Muscle layer of colon (tissue), 2 donors: Measurements from ENCODE around the gene C1QTNF7.
A peak's percentile ranks its signal among the peaks of the same experiment; 100 is the strongest.

Experiments
- H3K27ac ChIP-seq: one replicate; pipeline ENCODE4 v1.7.0; 2013; ENCODE audit warnings: low read depth, mild to moderate bottlenecking, low read length, moderate library complexity
- H3K27me3 ChIP-seq, 2 donors: one replicate each; pipeline ENCODE4 v1.7.0; 2013; ENCODE audit warnings: low read length in 2 of 2, mild to moderate bottlenecking in 2 of 2; ENCODE audit not compliant: insufficient read depth in 2 of 2, control insufficient read depth in 1 of 2
- H3K36me3 ChIP-seq: one replicate; pipeline ENCODE4 v1.7.0; 2013; ENCODE audit warnings: mild to moderate bottlenecking, low read length; ENCODE audit not compliant: insufficient read depth
- H3K4me1 ChIP-seq: one replicate; pipeline ENCODE4 v1.7.0; 2013; ENCODE audit warnings: mild to moderate bottlenecking, low read length; ENCODE audit not compliant: insufficient read depth
- H3K4me3 ChIP-seq, 2 donors: one replicate each; pipeline ENCODE4 v1.7.0; 2013; ENCODE audit warnings: low read length in 2 of 2, low read depth in 1 of 2, mild to moderate bottlenecking in 1 of 2, moderate library complexity in 1 of 2
- H3K9ac ChIP-seq: one replicate; pipeline ENCODE4 v1.7.0; 2013; ENCODE audit warnings: low read length
- H3K9me3 ChIP-seq: one replicate; pipeline ENCODE4 v1.7.0; 2013; ENCODE audit warnings: mild to moderate bottlenecking, low read length
- donor health status: abdominal sarcoma.
- donor health status: Adenocarcinoma of cecum.

Gene C1QTNF7

GRCh38 chr4:15398001-15398400, 29.8 kb upstream of the C1QTNF7 start:
- Histone ChIP-seq H3K4me1 (peaks cover 40% of the 10 kb centered on the region), H3K27ac (no peak overlapping the region), H3K36me3 (no peaks in the 10 kb centered on the region), H3K9ac (no peak overlapping the region), H3K27me3 (no peaks in the 10 kb centered on the region), H3K4me3 (no peak overlapping the region), H3K9me3 (no peaks in the 10 kb centered on the region)

GRCh38 chr4:15398732-15399131, 29.1 kb upstream of the C1QTNF7 start:
- no peaks in the 10 kb centered on the region for H3K27me3 ChIP-seq
- H3K36me3 ChIP-seq, result no peaks in the 10 kb centered on the region
- no peak overlapping the region for H3K27ac ChIP-seq
- no peak overlapping the region for H3K9ac ChIP-seq
- no peak overlapping the region for H3K4me3 ChIP-seq
- H3K9me3 ChIP-seq, result no peaks in the 10 kb centered on the region
- H3K4me1 ChIP-seq, result peaks cover 46% of the 10 kb centered on the region

GRCh38 chr4:15400226-15400625, 27.6 kb upstream of the C1QTNF7 start:
- peaks cover 43% of the 10 kb centered on the region for H3K4me1 ChIP-seq

GRCh38 chr4:15400981-15401671, 26.7 kb upstream of the C1QTNF7 start:
- Histone ChIP-seq H3K9ac (no peak overlapping the region), H3K4me3 (no peak overlapping the region), H3K4me1 (peaks cover 39% of the 10 kb centered on the region), H3K36me3 (no peaks in the 10 kb centered on the region), H3K9me3 (no peaks in the 10 kb centered on the region), H3K27ac (peak overlapping the region; percentile 43), H3K27me3 (no peaks in the 10 kb centered on the region)

More at GRCh38 chr4:15400226-15400625, 27.6 kb upstream of the C1QTNF7 start:
- Histone ChIP-seq H3K27me3 (no peaks in the 10 kb centered on the region), H3K9me3 (no peaks in the 10 kb centered on the region), H3K27ac (peak overlapping the region; percentile 27), H3K36me3 (no peaks in the 10 kb centered on the region), H3K9ac (no peak overlapping the region), H3K4me3 (no peak overlapping the region)

GRCh38 chr4:15402146-15402545, 25.7 kb upstream of the C1QTNF7 start:
- Histone ChIP-seq H3K27me3 (no peaks in the 10 kb centered on the region), H3K36me3 (no peaks in the 10 kb centered on the region), H3K27ac (no peak overlapping the region), H3K9ac (no peak overlapping the region), H3K4me1 (peaks cover 39% of the 10 kb centered on the region), H3K4me3 (no peak overlapping the region), H3K9me3 (no peaks in the 10 kb centered on the region)

- Histone ChIP-seq H3K4me3 (no peak overlapping the region), H3K9ac (no peak overlapping the region), H3K9me3 (no peaks in the 10 kb centered on the region), H3K27me3 (no peaks in the 10 kb centered on the region), H3K27ac (peak overlapping the region; percentile 36), H3K4me1 (peaks cover 39% of the 10 kb centered on the region), H3K36me3 (no peaks in the 10 kb centered on the region)
These were observed 24.9 kb upstream of the C1QTNF7 start for GRCh38 chr4:15402974-15403373.

- Histone ChIP-seq H3K4me3 (no peak overlapping the region), H3K27ac (no peak overlapping the region), H3K9ac (no peak overlapping the region), H3K36me3 (no peaks in the 10 kb centered on the region), H3K9me3 (no peaks in the 10 kb centered on the region), H3K4me1 (peaks cover 36% of the 10 kb centered on the region), H3K27me3 (no peaks in the 10 kb centered on the region)
These were observed 22.8 kb upstream of the C1QTNF7 start for GRCh38 chr4:15405018-15405417.

GRCh38 chr4:15410750-15411149, 17.1 kb upstream of the C1QTNF7 start:
- Histone ChIP-seq H3K9ac (no peak overlapping the region), H3K27ac (no peak overlapping the region), H3K36me3 (no peaks in the 10 kb centered on the region), H3K4me3 (no peak overlapping the region), H3K4me1 (peaks cover 5% of the 10 kb centered on the region), H3K27me3 (no peaks in the 10 kb centered on the region), H3K9me3 (no peaks in the 10 kb centered on the region)

GRCh38 chr4:15412461-15412860, 15.4 kb upstream of the C1QTNF7 start:
- Histone ChIP-seq H3K27me3 (no peaks in the 10 kb centered on the region), H3K4me1 (peaks cover 16% of the 10 kb centered on the region), H3K9ac (no peak overlapping the region), H3K9me3 (no peaks in the 10 kb centered on the region), H3K4me3 (no peak overlapping the region), H3K27ac (no peak overlapping the region), H3K36me3 (no peaks in the 10 kb centered on the region)

GRCh38 chr4:15413010-15413622, 14.7 kb upstream of the C1QTNF7 start:
- Histone ChIP-seq H3K27ac (no peak overlapping the region), H3K4me3 (no peak overlapping the region), H3K27me3 (no peaks in the 10 kb centered on the region), H3K9ac (no peak overlapping the region), H3K36me3 (no peaks in the 10 kb centered on the region), H3K9me3 (no peaks in the 10 kb centered on the region), H3K4me1 (peaks cover 22% of the 10 kb centered on the region)

- Histone ChIP-seq H3K4me1 (peaks cover 27% of the 10 kb centered on the region), H3K4me3 (no peak overlapping the region), H3K27ac (no peak overlapping the region), H3K9ac (no peak overlapping the region), H3K36me3 (no peaks in the 10 kb centered on the region), H3K27me3 (no peaks in the 10 kb centered on the region), H3K9me3 (no peaks in the 10 kb centered on the region)
These were observed 14.2 kb upstream of the C1QTNF7 start for GRCh38 chr4:15413623-15414019.
